T-helper 9 cell (primary cell): ENCODE measurements around the gene ADK.
"Not testable (repeated sequence)": the region's sequence is repeated elsewhere in the genome, so short reads cannot be mapped to it uniquely, and the experiment has no call there.

Experiments
- DNase-seq: peaks from one replicate; pipeline ENCODE4 v3.0.0-alpha.2; 2020

The ADK gene

DNA sequence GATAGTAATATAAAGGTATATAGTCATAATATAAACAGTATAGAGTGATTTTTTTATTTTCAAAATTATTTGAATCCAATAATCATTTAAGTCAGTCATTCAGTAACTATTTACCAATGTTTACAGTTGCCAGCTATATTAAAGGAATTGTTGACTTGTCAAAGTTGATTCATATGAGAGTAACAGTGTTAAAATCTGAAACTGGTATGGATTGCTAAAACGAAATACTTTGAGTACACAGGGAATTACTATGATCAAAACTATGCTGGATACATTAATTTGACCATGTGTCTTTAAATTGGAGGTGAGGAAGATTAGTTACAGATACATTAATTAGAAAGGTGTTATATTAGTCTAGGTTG lies 282.6 kb downstream of the ADK start:
- no peak for DNase-seq

GRCh38 chr10:74433993-74434392 lies 283.0 kb downstream of the ADK start:
- DNase-seq, result no peak

- no peak for DNase-seq
These were observed 283.5 kb downstream of the ADK start for GRCh38 chr10:74434547-74434946.

GRCh38 chr10:74436523-74437170 lies 285.6 kb downstream of the ADK start:
- DNase-seq, result no peak

- DNase-seq, result no peak
These were observed 286.8 kb downstream of the ADK start for GRCh38 chr10:74437822-74438221.

GRCh38 chr10:74439213-74439612 lies 288.2 kb downstream of the ADK start:
- DNase-seq, result no peak

- no peak for DNase-seq
These were observed 294.5 kb downstream of the ADK start for GRCh38 chr10:74445493-74445892.

DNA sequence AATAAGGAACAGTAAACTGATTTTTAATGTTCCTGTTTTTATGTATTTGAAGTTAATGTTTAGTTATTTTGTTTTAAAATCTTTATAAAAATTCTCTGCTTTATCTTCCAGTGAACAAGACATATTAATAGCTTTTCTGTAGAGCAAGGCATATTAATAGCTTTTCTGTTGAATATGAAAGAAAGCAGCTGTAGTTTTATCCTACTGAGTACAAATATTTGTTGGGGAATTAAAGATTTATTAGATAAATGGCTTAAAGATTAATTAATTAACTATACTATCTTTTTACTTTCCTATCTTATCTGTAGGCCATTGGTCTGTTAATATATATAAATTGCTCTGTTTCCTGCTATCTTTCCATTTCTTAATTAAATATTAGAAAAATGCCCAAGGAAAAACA lies 299.6 kb downstream of the ADK start:
- DNase-seq, result no peak

GRCh38 chr10:74451127-74451829 lies 300.3 kb downstream of the ADK start:
- no peak for DNase-seq

- DNase-seq, result no peak
These were observed 302.1 kb downstream of the ADK start for GRCh38 chr10:74453169-74453568.

- DNase-seq, result not testable (repeated sequence)
These were observed 306.5 kb downstream of the ADK start for GRCh38 chr10:74457478-74457877.

DNA sequence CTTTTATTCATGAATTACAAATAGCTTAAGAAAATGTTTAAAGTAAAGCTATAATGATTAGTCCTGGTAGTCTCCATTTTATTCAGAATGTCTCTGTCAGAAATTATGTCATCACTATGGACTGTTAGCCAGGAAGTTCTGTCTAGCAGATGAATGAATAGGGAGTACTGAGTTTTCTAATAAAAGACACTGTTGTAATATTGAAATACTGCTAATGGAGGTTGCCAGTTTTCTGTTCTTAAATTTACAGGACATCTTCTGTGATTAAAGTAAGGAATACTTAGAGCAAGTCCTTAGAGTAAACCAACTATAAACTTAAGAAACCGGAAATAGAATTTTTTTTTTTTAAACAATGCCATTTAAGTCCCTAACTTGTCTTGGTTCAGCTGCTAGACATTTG lies 309.8 kb downstream of the ADK start:
- DNase-seq, result no peak

DNA sequence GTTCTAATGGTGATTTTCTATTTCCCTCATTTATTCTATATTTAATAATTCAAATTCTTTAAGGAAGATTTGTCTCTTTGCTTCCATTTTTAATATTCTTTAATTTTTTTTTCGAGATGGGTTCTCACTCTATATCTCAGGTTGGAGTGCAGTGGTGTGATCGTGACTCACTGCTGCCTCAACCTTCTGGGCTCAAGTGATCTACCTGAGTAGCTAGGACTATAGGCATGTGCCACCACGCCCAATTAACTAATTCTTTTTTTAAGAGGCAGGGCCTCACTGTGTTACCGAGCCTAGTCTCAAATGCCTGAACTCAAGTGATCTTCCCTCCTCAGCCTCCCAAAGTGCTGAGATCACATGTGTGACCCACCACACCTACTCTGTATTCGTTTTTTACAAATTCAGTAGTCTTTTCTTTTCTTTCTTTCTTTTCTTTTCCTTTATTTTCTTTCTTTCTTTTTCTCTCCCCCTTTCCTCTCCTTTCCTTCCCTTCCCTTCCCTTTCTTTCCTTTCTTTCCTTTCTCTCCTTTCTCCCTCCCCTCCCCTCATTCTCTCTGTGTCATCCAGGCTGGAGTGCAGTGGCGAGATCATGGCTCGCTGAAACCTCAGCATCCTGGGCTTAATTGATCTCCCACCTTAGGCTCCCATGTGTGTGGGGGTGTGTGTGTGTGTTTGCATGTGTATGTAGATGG lies 323.1 kb downstream of the ADK start:
- no peak for DNase-seq

DNA sequence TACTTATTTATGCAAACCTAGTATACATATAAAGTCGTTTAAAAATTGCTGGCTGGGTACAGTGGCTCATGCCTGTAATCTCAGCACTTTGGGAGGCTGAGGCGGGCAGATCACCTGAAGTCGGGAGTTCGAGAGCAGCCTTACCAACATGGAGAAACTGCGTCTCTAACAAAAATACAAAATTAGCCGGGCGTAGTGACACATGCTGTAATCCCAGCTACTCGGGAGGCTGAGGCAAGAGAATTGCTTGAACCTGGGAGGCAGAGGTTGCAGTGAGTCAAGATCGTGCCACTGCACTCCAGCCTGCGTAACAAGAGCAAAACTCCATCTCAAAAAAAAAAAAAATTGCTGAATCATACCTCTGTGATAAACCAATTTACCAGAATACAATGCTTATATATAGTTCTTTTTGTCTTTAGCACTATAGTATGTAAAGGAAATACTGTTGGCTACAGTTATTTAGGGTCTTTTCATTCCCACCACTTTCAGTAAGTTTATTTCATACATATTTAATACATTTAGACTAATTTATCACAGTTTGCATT lies 325.2 kb downstream of the ADK start:
- not testable (repeated sequence) for DNase-seq

- DNase-seq, result no peak
These were observed 329.8 kb downstream of the ADK start for GRCh38 chr10:74480778-74481177.

GRCh38 chr10:74483356-74483755 lies 332.3 kb downstream of the ADK start:
- no peak for DNase-seq

DNA sequence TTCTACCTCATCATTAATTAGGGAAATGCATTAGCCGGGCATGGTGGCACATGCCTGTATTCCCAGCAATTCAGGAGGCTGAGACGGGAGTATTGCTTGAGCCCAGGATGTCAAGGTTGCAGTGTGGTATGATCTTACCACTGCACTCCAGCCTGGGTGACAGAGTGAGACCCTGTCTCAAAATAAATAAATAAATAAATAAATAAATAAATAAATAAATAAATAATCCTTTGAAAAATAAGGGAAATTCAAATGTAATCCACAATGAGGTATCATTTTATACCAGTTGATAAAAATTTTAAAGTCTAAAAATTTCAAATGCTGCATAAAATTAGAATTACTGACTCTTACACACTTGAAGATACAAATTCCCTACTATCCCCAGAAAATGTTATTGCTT lies 334.3 kb downstream of the ADK start:
- no peak for DNase-seq

DNA sequence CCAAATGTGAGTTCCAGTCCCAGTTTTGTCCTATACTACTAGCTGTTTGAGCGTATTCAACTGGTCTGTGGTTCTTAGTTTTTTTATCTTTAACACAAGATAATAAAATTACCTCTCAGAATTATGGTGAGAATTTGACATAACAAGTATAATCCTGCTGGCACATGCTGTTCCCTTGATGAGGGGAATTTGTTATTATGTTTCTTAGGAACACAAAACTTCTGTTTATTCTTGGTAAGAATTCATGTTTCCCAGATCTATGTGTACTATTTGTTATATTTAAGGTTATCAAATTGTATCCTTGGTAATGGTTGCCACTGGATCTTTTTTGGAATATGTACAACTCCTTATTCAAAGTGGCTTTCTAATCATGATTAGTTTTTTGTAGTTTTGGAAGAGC lies 335.6 kb downstream of the ADK start:
- DNase-seq, result no peak

- DNase-seq, result no peak
These were observed 337.9 kb downstream of the ADK start for GRCh38 chr10:74488907-74489306.

DNA sequence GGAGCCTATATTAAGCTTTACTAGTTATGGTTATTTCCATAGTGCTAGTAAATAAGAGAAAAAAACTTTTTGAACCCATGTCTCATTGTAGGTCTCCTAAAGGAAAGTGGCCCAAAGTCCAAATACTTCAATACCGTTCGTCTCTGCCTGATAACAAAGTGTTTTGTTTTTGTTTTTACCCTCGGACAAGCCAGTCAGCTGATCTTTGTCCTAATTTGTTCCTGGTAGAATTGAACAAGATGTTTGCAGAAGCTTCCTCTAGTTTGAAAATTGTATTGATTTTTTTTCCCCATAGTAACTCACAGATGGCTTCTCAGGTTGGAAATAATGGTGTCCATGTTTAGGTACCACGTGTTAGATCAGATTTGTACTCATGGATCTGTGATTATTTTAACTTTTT lies 339.5 kb downstream of the ADK start:
- no peak for DNase-seq

- DNase-seq, result no peak
These were observed 340.0 kb downstream of the ADK start for GRCh38 chr10:74491014-74491413.

- not testable (repeated sequence) for DNase-seq
These were observed 345.3 kb downstream of the ADK start for GRCh38 chr10:74496276-74496675.

DNA sequence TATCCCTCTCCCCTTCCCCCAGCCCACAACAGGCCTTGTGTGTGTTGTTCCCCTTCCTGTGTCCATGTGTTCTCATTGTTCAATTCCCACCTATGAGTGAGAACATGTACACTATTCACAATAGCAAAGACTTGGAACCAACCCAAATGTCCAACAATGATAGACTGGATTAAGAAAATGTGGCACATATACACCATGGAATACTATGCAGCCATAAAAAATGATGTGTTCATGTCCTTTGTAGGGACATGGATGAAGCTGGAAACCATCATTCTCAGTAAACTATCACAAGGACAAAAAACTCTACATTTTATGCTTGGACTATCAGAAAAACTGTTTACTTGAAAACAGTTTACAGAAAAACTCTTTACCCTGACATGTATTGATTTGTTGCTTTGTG lies 347.6 kb downstream of the ADK start:
- not testable (repeated sequence) for DNase-seq
